HepG2 (cell line): Measurements from ENCODE around the gene RAB3C. TPM values are rescaled to one million over a fixed set of nuclear protein-coding genes. Genes with fewer than 3 reads are reported as not detected.

Experiments
- ARID3A ChIP-seq: IDR thresholded peaks from 2 replicates; pipeline ENCODE4 v1.6.1; 2012; ENCODE audit warnings: low read depth, low read length, improper control_type of control experiment
- BRD4 ChIP-seq: sonication (generic); formaldehyde crosslinking; IDR thresholded peaks from 2 replicates; pipeline ENCODE4 v1.4.0; 2020; ENCODE audit warnings: missing genetic modification reagents
- GPN1 ChIP-seq: sonication (generic); formaldehyde crosslinking; IDR thresholded peaks from 2 replicates; pipeline ENCODE4 v1.5.1; 2020; ENCODE audit warnings: missing genetic modification reagents, borderline replicate concordance
- MYC ChIP-seq: sonication (generic); formaldehyde crosslinking; IDR thresholded peaks from 2 replicates; pipeline ENCODE4 v1.9.0; 2021; ENCODE audit warnings: missing genetic modification reagents, borderline replicate concordance
- NR2F1 ChIP-seq, 2 experiments: fragments of 450-650 bp in 1 of 2; formaldehyde crosslinking in 1 of 2; IDR thresholded peaks; 2 replicates each; pipeline versions ENCODE4 v1.5.0 to v1.6.1; 2016 to 2020; ENCODE audit warnings: mild to moderate bottlenecking in 1 of 2, missing compliant biosample characterization in 1 of 2, missing genetic modification reagents in 1 of 2, moderate library complexity in 1 of 2
- RAD21 ChIP-seq: fragments of 450-650 bp; formaldehyde crosslinking; IDR thresholded peaks from 2 replicates; pipeline ENCODE4 v1.5.0; 2020; ENCODE audit warnings: mild to moderate bottlenecking
- TFDP2 ChIP-seq: sonication (generic); formaldehyde crosslinking; IDR thresholded peaks from 2 replicates; pipeline ENCODE4 v1.4.0; 2020; ENCODE audit warnings: missing genetic modification reagents
- THRA ChIP-seq: sonication (generic); formaldehyde crosslinking; IDR thresholded peaks from 2 replicates; pipeline ENCODE4 v1.4.0; 2020; ENCODE audit warnings: missing genetic modification reagents, borderline replicate concordance
- TMF1 ChIP-seq: sonication (generic); formaldehyde crosslinking; IDR thresholded peaks from 2 replicates; pipeline ENCODE4 v1.8.1; 2022; ENCODE audit warnings: low read depth, missing genetic modification reagents
- XRCC5 ChIP-seq: fragments of 200-400 bp; formaldehyde crosslinking; optimal IDR thresholded peaks from 2 replicates; pipeline ENCODE3; 2017; ENCODE audit warnings: mild to moderate bottlenecking, low read length
- ZMAT3 ChIP-seq: sonication (generic); formaldehyde crosslinking; conservative IDR thresholded peaks from 2 replicates; pipeline ENCODE4 v1.7.0; 2021; ENCODE audit warnings: missing genetic modification reagents
- ZNF160 ChIP-seq: sonication (generic); formaldehyde crosslinking; IDR thresholded peaks from 2 replicates; pipeline ENCODE4 v1.8.0; 2022; ENCODE audit warnings: mild to moderate bottlenecking, inconsistent platforms, missing genetic modification reagents
- ZNF253 ChIP-seq: sonication (generic); formaldehyde crosslinking; IDR thresholded peaks from 2 replicates; pipeline ENCODE4 v1.8.0; 2022; ENCODE audit warnings: mild to moderate bottlenecking, missing genetic modification reagents, borderline replicate concordance
- ZNF34 ChIP-seq: sonication (generic); formaldehyde crosslinking; IDR thresholded peaks from 2 replicates; pipeline ENCODE4 v1.4.0; 2020; ENCODE audit warnings: mild to moderate bottlenecking, missing genetic modification reagents, borderline replicate concordance
- ZNF563 ChIP-seq: sonication (generic); formaldehyde crosslinking; IDR thresholded peaks from 2 replicates; pipeline ENCODE4 v1.8.0; 2022; ENCODE audit warnings: mild to moderate bottlenecking, moderate library complexity, missing genetic modification reagents
- polyA plus RNA-seq, 8 experiments: library from polyadenylated mRNA; depleted of rRNA in 3 of 8; stranded (reverse) in 7 of 8; unstranded in 1 of 8; fragments of >200 nt; fragmentation: Illumina TruSeq in 4 of 8; extraction: Trizol in 4 of 8; gene quantifications; 2 replicates each; pipeline versions ENCODE4 v1.2.1 to v1.2.3, GENCODE V29; 2011 to 2016; ENCODE audit warnings: low read depth in 4 of 8, missing spikeins in 1 of 8, mixed read lengths in 1 of 8; ENCODE audit not compliant: insufficient read depth in 1 of 8
- total RNA-seq, 5 experiments: library from RNA; depleted of rRNA; stranded (reverse); fragments of >200 nt; fragmentation: Illumina TruSeq; extraction: Trizol; gene quantifications; 2 replicates each; pipeline ENCODE4 v1.2.3, GENCODE V29; 2016; ENCODE audit warnings: low read depth in 1 of 5
- TF ChIP-seq, protein P1 (sequence below): sonication (generic); formaldehyde crosslinking; IDR thresholded peaks from 2 replicates; pipeline ENCODE4 v1.5.1; 2020; ENCODE audit warnings: missing genetic modification reagents, mild to moderate bottlenecking, borderline replicate concordance
- TF ChIP-seq, protein P2 (sequence below): sonication (generic); formaldehyde crosslinking; IDR thresholded peaks from 2 replicates; pipeline ENCODE4 v1.9.0; 2021; ENCODE audit warnings: missing genetic modification reagents, borderline replicate concordance
- TF ChIP-seq, protein P3 (sequence below): sonication (generic); formaldehyde crosslinking; IDR thresholded peaks from 2 replicates; pipeline ENCODE4 v1.8.0; 2022; ENCODE audit warnings: mild to moderate bottlenecking, missing genetic modification reagents; ENCODE audit not compliant: insufficient replicate concordance

RAB3C gene
- total and polyA plus RNA-seq, 2 of the 13 experiments (the other 11 are each of a cell fraction or from before 2014, with no cell fraction given) = not detected

DNA sequence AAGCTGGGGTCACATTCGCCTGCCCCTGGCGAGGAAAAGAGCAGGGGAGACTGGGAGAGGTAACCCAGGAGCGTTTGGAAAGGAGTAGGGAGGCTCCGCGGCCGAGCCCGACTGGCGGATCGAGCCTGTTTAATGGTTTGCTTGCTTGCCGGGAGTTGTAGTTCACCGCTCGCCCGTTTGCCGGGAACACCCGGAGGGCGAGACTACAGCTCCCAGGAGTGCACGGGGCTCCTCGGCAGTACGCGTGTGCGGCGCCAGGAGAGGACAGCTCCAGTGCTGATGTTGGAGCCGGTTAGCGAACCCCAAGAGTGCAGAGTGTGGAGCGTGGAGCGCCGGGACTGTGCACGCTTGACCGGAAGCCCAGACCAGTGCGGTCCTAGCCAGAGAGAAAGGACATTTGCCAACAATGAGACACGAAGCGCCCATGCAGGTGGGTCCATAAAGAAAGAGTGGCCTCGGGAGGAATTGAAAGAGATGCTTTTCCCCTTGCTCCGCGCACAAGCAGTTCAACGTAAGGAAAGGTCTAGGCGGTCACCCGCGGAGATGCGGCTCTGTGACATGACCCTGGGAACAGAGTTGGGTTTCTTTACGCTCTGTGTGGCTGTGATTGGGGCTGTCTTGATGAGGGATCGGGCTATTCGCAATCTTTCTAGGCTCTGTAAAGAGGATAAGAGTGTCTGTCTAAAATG is at the start of gene RAB3C (continued):
- TF ChIP-seq, protein P1, sequence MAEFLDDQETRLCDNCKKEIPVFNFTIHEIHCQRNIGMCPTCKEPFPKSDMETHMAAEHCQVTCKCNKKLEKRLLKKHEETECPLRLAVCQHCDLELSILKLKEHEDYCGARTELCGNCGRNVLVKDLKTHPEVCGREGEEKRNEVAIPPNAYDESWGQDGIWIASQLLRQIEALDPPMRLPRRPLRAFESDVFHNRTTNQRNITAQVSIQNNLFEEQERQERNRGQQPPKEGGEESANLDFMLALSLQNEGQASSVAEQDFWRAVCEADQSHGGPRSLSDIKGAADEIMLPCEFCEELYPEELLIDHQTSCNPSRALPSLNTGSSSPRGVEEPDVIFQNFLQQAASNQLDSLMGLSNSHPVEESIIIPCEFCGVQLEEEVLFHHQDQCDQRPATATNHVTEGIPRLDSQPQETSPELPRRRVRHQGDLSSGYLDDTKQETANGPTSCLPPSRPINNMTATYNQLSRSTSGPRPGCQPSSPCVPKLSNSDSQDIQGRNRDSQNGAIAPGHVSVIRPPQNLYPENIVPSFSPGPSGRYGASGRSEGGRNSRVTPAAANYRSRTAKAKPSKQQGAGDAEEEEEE (CRISPR knock-in tag) = no peak
- TF ChIP-seq GPN1 (CRISPR knock-in tag) (peak; percentile 18; the same call in 1 of the 2 replicates), XRCC5 (peak; percentile 29), TMF1 (CRISPR knock-in tag) (peak; percentile 69; the same call in 1 of the 2 replicates), ZNF563 (0 out of 2 replicates have a peak, but pooled peaks have one; percentile 42), THRA (0 out of 2 replicates have a peak, but pooled peaks have one; percentile 22), ZNF253 (CRISPR knock-in tag) (no peak), MYC (CRISPR knock-in tag) (no peak; the same call in 1 of the 2 replicates), TFDP2 (CRISPR knock-in tag) (peak; percentile 58), ZMAT3 (CRISPR knock-in tag) (no peak), ZNF34 (CRISPR knock-in tag) (no peak), RAD21 (CRISPR knock-in tag) (0 out of 2 replicates have a peak, but pooled peaks have one; percentile 31), NR2F1 (CRISPR knock-in tag; IDR thresholded peaks at IDR 0.05) (no peak), ZNF160 (no peak), BRD4 (no peak), ARID3A (no peak)
- TF ChIP-seq, protein P2, sequence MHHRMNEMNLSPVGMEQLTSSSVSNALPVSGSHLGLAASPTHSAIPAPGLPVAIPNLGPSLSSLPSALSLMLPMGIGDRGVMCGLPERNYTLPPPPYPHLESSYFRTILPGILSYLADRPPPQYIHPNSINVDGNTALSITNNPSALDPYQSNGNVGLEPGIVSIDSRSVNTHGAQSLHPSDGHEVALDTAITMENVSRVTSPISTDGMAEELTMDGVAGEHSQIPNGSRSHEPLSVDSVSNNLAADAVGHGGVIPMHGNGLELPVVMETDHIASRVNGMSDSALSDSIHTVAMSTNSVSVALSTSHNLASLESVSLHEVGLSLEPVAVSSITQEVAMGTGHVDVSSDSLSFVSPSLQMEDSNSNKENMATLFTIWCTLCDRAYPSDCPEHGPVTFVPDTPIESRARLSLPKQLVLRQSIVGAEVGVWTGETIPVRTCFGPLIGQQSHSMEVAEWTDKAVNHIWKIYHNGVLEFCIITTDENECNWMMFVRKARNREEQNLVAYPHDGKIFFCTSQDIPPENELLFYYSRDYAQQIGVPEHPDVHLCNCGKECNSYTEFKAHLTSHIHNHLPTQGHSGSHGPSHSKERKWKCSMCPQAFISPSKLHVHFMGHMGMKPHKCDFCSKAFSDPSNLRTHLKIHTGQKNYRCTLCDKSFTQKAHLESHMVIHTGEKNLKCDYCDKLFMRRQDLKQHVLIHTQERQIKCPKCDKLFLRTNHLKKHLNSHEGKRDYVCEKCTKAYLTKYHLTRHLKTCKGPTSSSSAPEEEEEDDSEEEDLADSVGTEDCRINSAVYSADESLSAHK (CRISPR knock-in tag) = no peak
- TF ChIP-seq, protein P3, sequence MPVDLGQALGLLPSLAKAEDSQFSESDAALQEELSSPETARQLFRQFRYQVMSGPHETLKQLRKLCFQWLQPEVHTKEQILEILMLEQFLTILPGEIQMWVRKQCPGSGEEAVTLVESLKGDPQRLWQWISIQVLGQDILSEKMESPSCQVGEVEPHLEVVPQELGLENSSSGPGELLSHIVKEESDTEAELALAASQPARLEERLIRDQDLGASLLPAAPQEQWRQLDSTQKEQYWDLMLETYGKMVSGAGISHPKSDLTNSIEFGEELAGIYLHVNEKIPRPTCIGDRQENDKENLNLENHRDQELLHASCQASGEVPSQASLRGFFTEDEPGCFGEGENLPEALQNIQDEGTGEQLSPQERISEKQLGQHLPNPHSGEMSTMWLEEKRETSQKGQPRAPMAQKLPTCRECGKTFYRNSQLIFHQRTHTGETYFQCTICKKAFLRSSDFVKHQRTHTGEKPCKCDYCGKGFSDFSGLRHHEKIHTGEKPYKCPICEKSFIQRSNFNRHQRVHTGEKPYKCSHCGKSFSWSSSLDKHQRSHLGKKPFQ (CRISPR knock-in tag) = no peak
